BE2C (cell line): Measurements from ENCODE around the gene CLMP.

Source experiments
- DNase-seq: peaks from one replicate; pipeline ENCODE4 v3.0.0-alpha.2; 2020
- H3K27me3 ChIP-seq: fragments of 250-450 bp; sonication (Bioruptor Pico); 2 replicates; pipeline ENCODE4 v1.5.1; 2020; ENCODE audit warnings: mild to moderate bottlenecking
- H3K36me3 ChIP-seq: fragments of 250-450 bp; sonication (Bioruptor Pico); 2 replicates; pipeline ENCODE4 v1.5.1; 2020; ENCODE audit warnings: mild to moderate bottlenecking
- H3K4me1 ChIP-seq: fragments of 250-450 bp; sonication (Bioruptor Pico); 2 replicates; pipeline ENCODE4 v1.5.1; 2020
- H3K4me3 ChIP-seq: 2 replicates; pipeline ENCODE4 v1.5.1; 2011; ENCODE audit warnings: low read depth, low read length
- H3K9me3 ChIP-seq: fragments of 250-450 bp; sonication (Bioruptor Pico); 2 replicates; pipeline ENCODE4 v1.5.1; 2020
- TF ChIP-seq, protein P1 (sequence below): IDR thresholded peaks from 2 replicates; pipeline ENCODE4 v1.5.1; 2012; ENCODE audit warnings: mild to moderate bottlenecking, low read depth, low read length

CLMP gene

DNA sequence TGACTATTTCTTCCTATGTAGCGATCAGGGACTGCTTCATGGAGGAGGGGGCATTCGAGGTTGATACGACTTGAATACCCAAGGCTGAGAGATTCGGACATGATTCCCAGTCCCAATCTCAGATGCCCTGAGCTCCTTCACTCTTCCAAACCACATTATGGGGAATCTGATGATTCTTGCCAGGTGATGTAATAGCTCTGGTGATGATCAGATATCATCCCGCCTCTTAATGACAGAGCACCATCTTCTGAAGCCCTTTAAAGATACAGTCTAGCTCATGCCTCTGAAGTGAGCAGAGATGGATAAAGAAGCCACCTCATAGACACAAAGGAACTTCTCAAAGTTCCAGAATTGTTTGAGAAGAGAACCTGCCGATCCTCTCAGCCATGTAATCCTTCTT is 8.9 kb upstream of the CLMP start:
- H3K9me3 ChIP-seq: no peaks in the 10 kb centered on the region
- H3K4me1 ChIP-seq: peaks cover 25% of the 10 kb centered on the region
- H3K36me3 ChIP-seq: no peaks in the 10 kb centered on the region
- no peak for DNase-seq
- no peak overlapping the region for H3K4me3 ChIP-seq
- TF ChIP-seq, protein P1, sequence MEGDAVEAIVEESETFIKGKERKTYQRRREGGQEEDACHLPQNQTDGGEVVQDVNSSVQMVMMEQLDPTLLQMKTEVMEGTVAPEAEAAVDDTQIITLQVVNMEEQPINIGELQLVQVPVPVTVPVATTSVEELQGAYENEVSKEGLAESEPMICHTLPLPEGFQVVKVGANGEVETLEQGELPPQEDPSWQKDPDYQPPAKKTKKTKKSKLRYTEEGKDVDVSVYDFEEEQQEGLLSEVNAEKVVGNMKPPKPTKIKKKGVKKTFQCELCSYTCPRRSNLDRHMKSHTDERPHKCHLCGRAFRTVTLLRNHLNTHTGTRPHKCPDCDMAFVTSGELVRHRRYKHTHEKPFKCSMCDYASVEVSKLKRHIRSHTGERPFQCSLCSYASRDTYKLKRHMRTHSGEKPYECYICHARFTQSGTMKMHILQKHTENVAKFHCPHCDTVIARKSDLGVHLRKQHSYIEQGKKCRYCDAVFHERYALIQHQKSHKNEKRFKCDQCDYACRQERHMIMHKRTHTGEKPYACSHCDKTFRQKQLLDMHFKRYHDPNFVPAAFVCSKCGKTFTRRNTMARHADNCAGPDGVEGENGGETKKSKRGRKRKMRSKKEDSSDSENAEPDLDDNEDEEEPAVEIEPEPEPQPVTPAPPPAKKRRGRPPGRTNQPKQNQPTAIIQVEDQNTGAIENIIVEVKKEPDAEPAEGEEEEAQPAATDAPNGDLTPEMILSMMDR: no peak
- H3K27me3 ChIP-seq: no peaks in the 10 kb centered on the region

DNA sequence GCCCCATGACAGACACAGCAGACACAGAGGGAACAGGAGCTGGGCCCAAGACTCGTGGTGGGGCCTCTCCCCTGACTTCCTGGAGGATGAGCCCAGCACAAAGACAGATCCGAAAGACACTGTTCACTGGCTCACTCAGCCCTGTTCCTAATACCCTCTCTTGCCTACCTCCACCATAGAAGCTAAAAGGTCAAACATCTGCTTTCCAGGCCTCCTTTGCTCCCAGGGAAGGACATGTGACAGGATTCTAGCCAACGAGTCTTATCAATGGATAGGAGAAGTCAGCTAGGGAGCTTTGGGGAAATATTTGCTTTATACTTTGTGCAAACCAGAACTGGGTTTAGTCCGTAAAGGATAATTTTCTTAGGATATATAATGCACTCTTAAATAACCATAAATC is 8.4 kb upstream of the CLMP start:
- TF ChIP-seq, protein P1: no peak
- DNase-seq: no peak

DNA sequence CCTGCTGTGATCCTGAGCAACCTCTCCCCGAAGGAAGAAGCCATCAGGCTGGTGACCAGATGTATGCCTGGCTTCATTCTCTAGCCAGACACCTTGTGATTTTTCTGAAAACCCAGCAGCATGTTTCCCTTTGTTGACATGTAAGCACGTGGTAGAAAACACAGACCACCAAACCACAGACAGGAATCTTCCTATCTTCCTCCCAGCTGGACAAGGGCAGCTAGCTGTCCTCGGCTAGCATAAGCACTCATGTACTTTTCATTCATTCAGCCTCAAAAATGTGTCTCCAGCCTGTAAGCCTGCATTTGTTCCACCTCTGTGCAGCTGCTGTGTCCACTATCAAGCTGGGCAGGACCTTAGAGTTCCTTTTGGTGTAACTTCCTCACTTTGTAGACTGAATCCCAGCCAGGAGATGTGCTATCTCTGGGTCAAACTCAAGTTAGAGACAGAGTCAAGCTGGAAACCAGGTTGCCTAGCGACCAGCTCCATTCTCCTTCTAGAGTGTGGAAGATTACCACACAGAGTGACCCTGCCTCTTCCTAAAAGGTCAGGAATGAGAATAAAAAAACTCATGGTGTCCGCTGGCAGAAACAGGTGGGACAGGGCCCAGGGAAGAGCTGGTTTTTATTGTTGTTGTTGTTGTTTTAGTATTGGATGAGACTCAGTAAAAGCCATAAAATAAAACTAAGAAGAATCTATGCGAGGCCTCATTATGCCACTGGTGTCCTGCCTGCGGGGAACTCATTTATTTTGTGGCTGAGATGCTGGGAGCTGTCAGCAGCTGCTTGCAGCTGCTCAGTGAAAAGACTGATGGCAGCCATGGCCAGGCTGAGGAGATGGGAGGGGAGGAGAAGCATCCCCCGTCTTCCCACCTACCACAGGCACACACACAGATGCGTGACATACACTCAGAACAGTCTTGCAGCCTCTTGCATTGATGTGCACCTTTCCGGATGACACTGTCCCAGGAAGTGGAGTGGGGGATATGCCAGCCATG is 7.4 kb upstream of the CLMP start:
- DNase-seq: no peak
- TF ChIP-seq, protein P1: no peak

More for the DNA sequence above, 8.4 kb upstream of the CLMP start:
- Histone ChIP-seq H3K4me3 (no peak overlapping the region), H3K27me3 (no peaks in the 10 kb centered on the region), H3K9me3 (no peaks in the 10 kb centered on the region), H3K4me1 (peaks cover 25% of the 10 kb centered on the region), H3K36me3 (no peaks in the 10 kb centered on the region)

DNA sequence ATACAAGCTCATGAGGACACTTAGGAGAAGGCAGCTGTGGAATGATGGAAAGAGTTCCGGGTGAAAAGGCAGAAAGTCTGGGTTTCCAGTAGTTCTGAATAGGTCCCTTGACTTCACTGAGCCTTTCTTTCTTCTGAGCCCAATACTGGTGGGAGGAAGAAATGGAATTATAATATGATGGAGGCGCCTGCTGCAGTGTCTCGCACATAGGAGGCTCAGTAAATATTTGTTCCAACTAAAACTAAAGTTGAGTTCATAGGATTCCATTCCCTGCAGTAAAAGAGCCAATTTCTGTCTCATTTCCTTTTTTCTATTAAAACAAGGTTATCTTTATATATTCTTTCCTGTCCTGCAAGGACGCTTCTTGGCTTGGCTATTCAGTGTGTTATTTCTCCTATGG is 5.2 kb upstream of the CLMP start:
- Histone ChIP-seq H3K4me3 (no peak overlapping the region), H3K9me3 (no peaks in the 10 kb centered on the region), H3K36me3 (no peaks in the 10 kb centered on the region), H3K4me1 (peaks cover 31% of the 10 kb centered on the region), H3K27me3 (no peaks in the 10 kb centered on the region)
- TF ChIP-seq, protein P1: no peak
- DNase-seq: no peak

More for the DNA sequence above, 7.4 kb upstream of the CLMP start:
- no peaks in the 10 kb centered on the region for H3K27me3 ChIP-seq
- peaks cover 28% of the 10 kb centered on the region for H3K4me1 ChIP-seq
- no peak overlapping the region for H3K4me3 ChIP-seq
- no peaks in the 10 kb centered on the region for H3K36me3 ChIP-seq
- no peaks in the 10 kb centered on the region for H3K9me3 ChIP-seq

DNA sequence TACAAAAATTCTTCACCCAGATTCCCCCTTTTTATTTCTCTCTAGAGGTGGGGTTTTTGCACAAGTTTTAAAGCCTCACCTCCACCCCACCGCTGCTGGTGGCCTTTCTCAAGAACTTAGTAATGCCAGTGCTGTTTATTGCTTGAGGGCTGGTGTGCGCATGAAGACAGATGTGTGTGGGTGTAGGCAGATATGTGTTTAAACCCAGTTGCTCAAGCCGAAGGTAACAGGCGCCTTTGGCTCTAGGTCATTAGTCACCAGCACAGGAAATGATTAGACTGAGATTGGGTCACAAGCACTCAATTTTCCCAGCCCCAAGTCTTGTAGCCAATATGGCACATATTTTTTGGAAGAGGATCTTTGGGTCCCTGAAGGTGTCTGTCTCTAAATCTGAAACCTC is 2.7 kb upstream of the CLMP start:
- H3K27me3 ChIP-seq: no peaks in the 10 kb centered on the region
- peaks cover 17% of the 10 kb centered on the region for H3K4me1 ChIP-seq
- DNase-seq: no peak
- H3K4me3 ChIP-seq: no peak overlapping the region
- TF ChIP-seq, protein P1: no peak
- H3K36me3 ChIP-seq: no peaks in the 10 kb centered on the region
- no peaks in the 10 kb centered on the region for H3K9me3 ChIP-seq
